Upper lobe of right lung (tissue), 1 donor: Measurements from ENCODE around the gene DGKQ. TPM values are rescaled to one million over a fixed set of nuclear protein-coding genes. Genes with fewer than 3 reads are reported as not detected.

ENCODE experiments used
- ATAC-seq: fragments of 200-7000 bp; cut with Tn5 transposase; one replicate; pipeline ENCODE4 v1.9.1; 2020; ENCODE audit warnings: mild to moderate bottlenecking, moderate library complexity
- DNase-seq: peaks from one replicate; pipeline ENCODE4 v3.0.0-alpha.2; 2020
- H3K27ac ChIP-seq: fragments of 200-600 bp; one replicate; pipeline ENCODE4 v1.8.0; 2022
- H3K27me3 ChIP-seq: fragments of 200-600 bp; one replicate; pipeline ENCODE4 v1.8.0; 2022; ENCODE audit warnings: mild to moderate bottlenecking
- H3K36me3 ChIP-seq: fragments of 200-600 bp; one replicate; pipeline ENCODE4 v1.8.0; 2022
- H3K4me1 ChIP-seq: fragments of 200-600 bp; one replicate; pipeline ENCODE4 v1.8.0; 2022
- H3K4me3 ChIP-seq: fragments of 200-600 bp; one replicate; pipeline ENCODE4 v1.8.0; 2022; ENCODE audit warnings: mild to moderate bottlenecking
- H3K9me3 ChIP-seq: fragments of 200-600 bp; one replicate; pipeline ENCODE4 v1.8.0; 2022
- intact Hi-C: fragments of 100-400 bp; cut with DNase I; formaldehyde crosslinking; loops from one replicate; pipeline ENCODE4 v1.11.0; 2022
- total RNA-seq: library from RNA; stranded (reverse); fragmentation: NEBNext Ultra II Directional; extraction: Animal tissue kit (Norgen Biotek cat#: 25700); gene quantifications from one replicate; pipeline ENCODE4 v1.2.1, GENCODE V29; 2021
- TF ChIP-seq, protein P1 (sequence below): fragments of 200-600 bp; IDR thresholded peaks from one replicate; pipeline ENCODE4 v1.8.0; 2022; ENCODE audit warnings: antibody characterized with exemption
- donor health status: DM: no; HTN: yes; CAD: no; lungs with severe emphysema.

The DGKQ gene
- total RNA-seq, 1 donor from 2014 or later = 19.1 TPM

DNA sequence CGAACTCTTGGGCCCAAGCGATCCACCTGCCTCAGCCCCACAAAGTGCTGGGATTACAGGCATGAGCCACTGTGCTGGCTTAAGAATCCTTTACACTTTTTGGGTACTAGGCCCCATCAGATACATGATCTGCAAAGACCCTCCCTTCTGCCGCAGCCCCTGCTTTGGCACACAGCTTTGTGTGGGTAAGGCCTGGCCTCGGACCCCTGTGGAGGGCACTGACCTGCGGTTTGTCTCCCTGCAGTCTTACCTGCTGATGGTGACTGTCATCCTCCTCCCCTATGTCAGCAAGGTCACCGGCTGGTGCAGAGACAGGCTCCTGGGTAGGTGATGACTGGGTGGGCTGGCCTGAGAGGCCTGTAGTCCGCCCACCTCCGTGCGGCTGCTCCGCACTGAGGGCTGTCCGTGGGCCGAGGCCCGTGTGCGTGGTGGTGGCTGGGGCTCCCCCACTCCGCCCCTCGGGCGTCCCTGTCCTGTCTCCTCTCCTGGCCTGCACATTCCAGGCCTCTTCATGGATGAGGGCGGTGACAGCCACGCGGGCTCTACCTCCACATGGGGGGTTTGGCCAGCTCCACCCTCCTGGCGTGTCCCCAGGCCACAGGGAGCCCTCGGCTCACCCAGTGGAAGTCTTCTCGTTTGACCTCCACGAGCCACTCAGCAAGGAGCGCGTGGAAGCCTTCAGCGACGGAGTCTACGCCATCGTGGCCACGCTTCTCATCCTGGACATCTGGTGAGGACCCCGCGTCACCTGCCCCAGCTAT, 18.0 kb downstream of the DGKQ start:
- TF ChIP-seq, protein P1, sequence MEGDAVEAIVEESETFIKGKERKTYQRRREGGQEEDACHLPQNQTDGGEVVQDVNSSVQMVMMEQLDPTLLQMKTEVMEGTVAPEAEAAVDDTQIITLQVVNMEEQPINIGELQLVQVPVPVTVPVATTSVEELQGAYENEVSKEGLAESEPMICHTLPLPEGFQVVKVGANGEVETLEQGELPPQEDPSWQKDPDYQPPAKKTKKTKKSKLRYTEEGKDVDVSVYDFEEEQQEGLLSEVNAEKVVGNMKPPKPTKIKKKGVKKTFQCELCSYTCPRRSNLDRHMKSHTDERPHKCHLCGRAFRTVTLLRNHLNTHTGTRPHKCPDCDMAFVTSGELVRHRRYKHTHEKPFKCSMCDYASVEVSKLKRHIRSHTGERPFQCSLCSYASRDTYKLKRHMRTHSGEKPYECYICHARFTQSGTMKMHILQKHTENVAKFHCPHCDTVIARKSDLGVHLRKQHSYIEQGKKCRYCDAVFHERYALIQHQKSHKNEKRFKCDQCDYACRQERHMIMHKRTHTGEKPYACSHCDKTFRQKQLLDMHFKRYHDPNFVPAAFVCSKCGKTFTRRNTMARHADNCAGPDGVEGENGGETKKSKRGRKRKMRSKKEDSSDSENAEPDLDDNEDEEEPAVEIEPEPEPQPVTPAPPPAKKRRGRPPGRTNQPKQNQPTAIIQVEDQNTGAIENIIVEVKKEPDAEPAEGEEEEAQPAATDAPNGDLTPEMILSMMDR = no peak
- Histone ChIP-seq H3K27me3 (no peaks in the 10 kb centered on the region), H3K27ac (no peak overlapping the region), H3K36me3 (peaks cover 8% of the 10 kb centered on the region), H3K4me3 (no peak overlapping the region), H3K9me3 (no peaks in the 10 kb centered on the region), H3K4me1 (no peaks in the 10 kb centered on the region)
- intact Hi-C loops = no loop called here
- DNase-seq (peak; percentile 52), ATAC-seq (no peak)

DNA sequence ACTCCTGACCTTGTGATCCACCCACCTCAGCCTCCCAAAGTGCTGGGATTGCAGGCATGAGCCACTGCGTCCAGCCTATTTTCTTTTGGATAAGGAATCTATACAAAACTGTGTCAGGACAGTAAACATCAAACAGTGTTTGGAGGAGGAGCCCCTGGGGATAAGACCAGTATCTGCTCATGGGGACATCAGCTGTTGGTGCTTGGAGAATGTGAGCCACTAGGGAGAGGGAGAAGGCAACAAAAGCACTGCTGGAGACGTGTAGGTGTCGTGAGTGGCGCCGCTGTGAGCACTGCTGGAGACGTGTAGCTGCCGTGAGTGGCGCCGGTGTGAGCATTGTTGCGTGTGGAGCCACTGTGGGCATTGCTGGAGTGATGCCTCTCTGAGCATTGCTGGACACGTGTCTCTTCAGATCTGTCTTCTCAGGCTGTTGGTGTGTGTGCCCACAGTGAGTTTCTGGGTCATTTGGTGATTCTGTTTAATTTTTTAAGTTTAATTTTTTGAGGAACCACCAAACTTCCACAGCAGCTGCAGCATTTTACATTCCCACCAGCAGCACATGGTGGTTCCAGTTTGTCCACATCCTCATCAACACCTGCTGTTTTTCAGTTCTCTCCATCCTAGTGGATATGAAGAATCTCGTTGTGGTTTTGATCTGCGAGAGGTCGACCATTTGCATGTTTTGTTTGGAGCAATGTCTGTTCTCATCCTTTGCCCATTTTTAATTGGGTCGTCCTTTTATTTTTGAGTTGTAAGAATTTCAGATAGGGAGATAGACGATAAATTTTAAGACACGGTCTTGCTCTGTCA, 19.0 kb downstream of the DGKQ start:
- Histone ChIP-seq H3K27me3 (no peaks in the 10 kb centered on the region), H3K9me3 (no peaks in the 10 kb centered on the region), H3K4me3 (no peak overlapping the region), H3K4me1 (no peaks in the 10 kb centered on the region), H3K27ac (no peak overlapping the region), H3K36me3 (peaks cover 8% of the 10 kb centered on the region)
- TF ChIP-seq, protein P1 = no peak
- DNase-seq (peak; percentile 16), ATAC-seq (no peak)
- intact Hi-C loops = no loop called here

DNA sequence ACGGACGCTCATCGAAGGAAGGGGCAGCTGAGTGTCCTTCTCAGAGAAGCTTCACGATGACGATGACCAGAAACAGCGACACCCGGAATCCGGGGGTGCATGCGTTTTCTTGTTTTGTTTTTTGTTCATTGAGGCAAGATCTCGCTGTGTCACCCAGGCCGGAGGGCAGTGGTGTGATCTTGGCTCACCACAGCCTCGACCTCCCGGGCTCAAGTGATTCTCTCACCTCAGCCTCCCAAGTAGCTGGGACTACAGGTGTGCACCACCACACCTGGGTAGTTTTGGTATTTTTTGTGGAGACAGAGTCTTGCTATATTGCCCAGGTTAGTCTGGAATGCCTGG, 19.8 kb downstream of the DGKQ start:
- no peak for ATAC-seq

DNA sequence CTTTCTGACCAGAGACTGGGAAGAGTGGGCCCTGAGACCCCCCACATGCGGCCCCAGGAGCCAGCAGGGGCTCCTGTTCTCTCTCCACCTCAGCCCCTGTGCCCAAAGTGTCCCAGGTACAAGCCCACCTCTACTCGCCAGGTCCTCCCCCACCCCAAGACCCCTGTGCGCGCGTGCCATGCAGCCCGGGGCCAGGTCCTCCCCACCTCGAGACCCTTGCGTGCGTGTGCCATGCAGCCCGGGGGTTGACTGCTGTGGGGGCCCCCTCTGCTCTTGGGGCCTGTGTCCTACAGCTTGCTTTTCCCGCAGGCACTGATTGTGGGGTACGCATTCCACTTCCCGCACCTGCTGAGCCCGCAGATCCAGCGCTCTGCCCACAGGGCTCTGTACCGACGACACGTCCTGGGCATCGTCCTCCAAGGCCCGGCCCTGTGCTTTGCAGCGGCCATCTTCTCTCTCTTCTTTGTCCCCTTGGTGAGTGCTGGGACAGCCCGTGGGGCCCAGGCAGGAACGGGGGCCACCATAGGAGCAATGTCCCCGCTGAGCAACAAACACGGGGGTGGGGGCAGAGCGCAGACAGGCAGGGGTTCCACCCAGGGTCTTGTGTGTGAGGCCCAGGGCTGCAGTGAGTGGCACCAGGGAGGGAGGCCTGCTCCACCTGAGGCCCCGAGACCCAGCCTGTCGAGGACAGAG, 20.3 kb downstream of the DGKQ start:
- no peak for ATAC-seq
- intact Hi-C loops = no loop called here
- TF ChIP-seq, protein P1 = no peak
- Histone ChIP-seq H3K27ac (no peak overlapping the region), H3K4me3 (no peak overlapping the region), H3K9me3 (no peaks in the 10 kb centered on the region), H3K27me3 (no peaks in the 10 kb centered on the region), H3K4me1 (no peaks in the 10 kb centered on the region), H3K36me3 (peaks cover 8% of the 10 kb centered on the region)
- DNase-seq = peak; percentile 62

More for the DNA sequence above, 19.8 kb downstream of the DGKQ start:
- no peak overlapping the region for H3K4me3 ChIP-seq
- no peaks in the 10 kb centered on the region for H3K4me1 ChIP-seq
- H3K27me3 ChIP-seq = no peaks in the 10 kb centered on the region
- H3K36me3 ChIP-seq = peaks cover 8% of the 10 kb centered on the region
- intact Hi-C loops = no loop called here
- no peak for DNase-seq
- no peaks in the 10 kb centered on the region for H3K9me3 ChIP-seq
- TF ChIP-seq, protein P1 = no peak
- H3K27ac ChIP-seq = no peak overlapping the region

DNA sequence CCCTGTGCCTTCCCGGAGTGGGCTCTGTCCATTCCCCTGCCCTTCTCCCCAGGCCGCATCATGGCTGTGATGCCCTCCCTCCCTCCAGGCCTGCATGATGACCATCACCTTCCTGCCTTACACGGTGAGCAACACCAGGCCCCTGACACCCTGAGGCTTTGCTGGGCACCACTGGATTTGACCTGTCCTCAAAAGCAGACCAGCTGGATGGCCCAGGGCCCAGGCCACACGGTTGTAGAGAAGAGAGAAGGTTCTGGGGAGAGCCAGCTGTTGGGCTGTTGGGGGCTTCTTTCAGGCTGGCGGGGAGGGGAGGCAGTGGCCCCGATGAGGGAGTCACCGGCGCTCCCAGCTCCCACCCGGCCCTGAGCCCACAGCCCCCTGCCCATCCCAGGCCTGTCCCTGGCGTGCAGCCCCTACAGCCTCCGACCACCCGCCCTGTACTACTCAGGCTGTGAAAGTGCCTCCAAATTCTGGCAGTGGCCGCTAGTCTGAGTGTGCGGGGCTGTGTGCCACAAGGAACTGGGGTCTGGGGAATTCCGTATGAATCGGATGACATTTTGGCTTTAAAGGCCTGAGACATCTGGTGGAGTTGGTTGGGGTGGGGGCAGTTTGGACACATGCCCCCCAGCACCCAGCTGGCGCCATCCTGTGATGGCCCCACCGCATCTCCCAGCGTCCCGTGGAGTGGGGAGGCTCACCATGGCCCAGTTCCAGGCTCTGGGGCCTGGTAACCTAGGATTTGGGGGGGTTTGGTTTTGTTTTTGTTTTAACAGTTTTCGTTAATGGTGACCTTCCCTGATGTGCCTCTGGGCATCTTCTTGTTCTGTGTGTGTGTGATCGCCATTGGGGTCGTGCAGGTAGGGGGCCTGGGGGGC, 21.5 kb downstream of the DGKQ start:
- no peak overlapping the region for H3K27ac ChIP-seq
- intact Hi-C loops = no loop called here
- TF ChIP-seq, protein P1 = no peak
- no peak overlapping the region for H3K4me3 ChIP-seq
- no peaks in the 10 kb centered on the region for H3K4me1 ChIP-seq
- peaks cover 8% of the 10 kb centered on the region for H3K36me3 ChIP-seq
- H3K27me3 ChIP-seq = no peaks in the 10 kb centered on the region
- DNase-seq (peak; percentile 57), ATAC-seq (no peak)
- no peaks in the 10 kb centered on the region for H3K9me3 ChIP-seq
